DOHH2 (cell line): ENCODE data around the gene FAM98A.

Experiments
- CTCF ChIP-seq: fragments of 200-600 bp; sonication (generic); IDR thresholded peaks from one replicate; pipeline ENCODE4 v1.5.1; 2014; ENCODE audit warnings: antibody characterized with exemption, mild to moderate bottlenecking, low read depth, low read length; ENCODE audit not compliant: poor library complexity, severe bottlenecking
- EZH2phosphoT487 ChIP-seq: fragments of 200-600 bp; sonication (generic); IDR thresholded peaks from 2 replicates; pipeline ENCODE4 v1.6.1; 2017; ENCODE audit warnings: borderline replicate concordance, mild to moderate bottlenecking, antibody characterized with exemption, low read length, moderate library complexity, mixed read lengths

GRCh38 chr2:33561872-33562271 lies 37.2 kb downstream of the FAM98A start:
- no peak for TF ChIP-seq EZH2phosphoT487
- TF ChIP-seq CTCF, result no peak
